Lung (tissue), 12 donors: ENCODE data around the gene ANKRD23. TPM values are rescaled to one million over a fixed set of nuclear protein-coding genes. Genes with fewer than 3 reads are reported as not detected.

ENCODE experiments used
- ATAC-seq: fragments of 200-7000 bp; cut with Tn5 transposase; one replicate; pipeline ENCODE4 v1.9.1; 2020; ENCODE audit warnings: moderate number of reproducible peaks; ENCODE audit not compliant: insufficient read depth, low FRiP score
- DNase-seq, 3 donors: peaks; one replicate each; pipeline ENCODE4 v3.0.0-alpha.2; 2013 to 2017
- H3K27ac ChIP-seq, 2 donors: one replicate each; pipeline ENCODE4 v1.5.1; 2013; ENCODE audit warnings: mild to moderate bottlenecking in 2 of 2, moderate library complexity in 2 of 2, control low read depth in 1 of 2, inconsistent platforms in 1 of 2, low read depth in 1 of 2, low read length in 1 of 2
- H3K27me3 ChIP-seq, 3 donors: one replicate each; pipeline ENCODE4 v1.5.1; 2013; ENCODE audit warnings: low read length in 2 of 3; ENCODE audit not compliant: control insufficient read depth in 3 of 3, insufficient read depth in 3 of 3
- H3K36me3 ChIP-seq, 4 donors: one replicate each; pipeline ENCODE4 v1.5.1; 2013; ENCODE audit warnings: low read length in 4 of 4, mild to moderate bottlenecking in 1 of 4, moderate library complexity in 1 of 4; ENCODE audit not compliant: control insufficient read depth in 4 of 4, insufficient read depth in 4 of 4
- H3K4me1 ChIP-seq, 5 donors: one replicate each; pipeline ENCODE4 v1.5.1; 2013; ENCODE audit warnings: low read length in 5 of 5, mild to moderate bottlenecking in 2 of 5, moderate library complexity in 1 of 5; ENCODE audit not compliant: control insufficient read depth in 5 of 5, insufficient read depth in 5 of 5
- H3K4me3 ChIP-seq: one replicate; pipeline ENCODE4 v1.5.1; 2013; ENCODE audit warnings: mild to moderate bottlenecking, control low read depth, moderate library complexity
- H3K9ac ChIP-seq, 2 donors: one replicate each; pipeline ENCODE4 v1.5.1; 2013; ENCODE audit warnings: low read length in 2 of 2, control low read depth in 1 of 2; ENCODE audit not compliant: insufficient read depth in 1 of 2
- H3K9me3 ChIP-seq, 4 donors: one replicate each; pipeline ENCODE4 v1.5.1; 2013; ENCODE audit warnings: low read length in 3 of 4, mild to moderate bottlenecking in 1 of 4, moderate library complexity in 1 of 4; ENCODE audit not compliant: control insufficient read depth in 4 of 4, insufficient read depth in 3 of 4
- CTCF ChIP-seq: IDR thresholded peaks from 2 replicates; pipeline ENCODE4 v1.5.1; 2012; ENCODE audit warnings: mild to moderate bottlenecking; ENCODE audit errors: control extremely low read depth, extremely low read depth
- WGBS, 2 donors: extraction: QIAGEN DNeasy Blood & Tissue Kit; methylation state at CpG; one replicate each; pipeline ENCODE4 v1.1.7; 2013; 5-methylcytosine and 5-hydroxymethylcytosine counted together
- polyA plus RNA-seq, 2 donors: library from polyadenylated mRNA; stranded (reverse); fragments of 200-250 nt; gene quantifications; one replicate each; pipeline ENCODE4 v1.2.1, GENCODE V29; 2013
- total RNA-seq, 2 donors: library from RNA; depleted of rRNA in 1 of 2; stranded (reverse); fragments of >200 nt in 1 of 2; gene quantifications; one replicate each; pipeline ENCODE4 v1.2.1, GENCODE V29; 2014 to 2021
- donor health status: control.
- donor health status: control.
- donor health status: Bipolar disorder and iron deficiency.
- donor health status: healthy.
- donor health status: DM: yes; HTN: yes; CAD: no.

The ANKRD23 gene
- total and polyA plus RNA-seq, 4 donors, result 1.5 to 6.9 (median 4.4) TPM

- Histone ChIP-seq H3K27me3 (no peaks in the 10 kb centered on the region), H3K9ac (no peak overlapping the region), H3K9me3 (no peaks in the 10 kb centered on the region), H3K4me1 (no peaks in the 10 kb centered on the region), H3K27ac (no peak overlapping the region), H3K4me3 (no peak overlapping the region), H3K36me3 (peaks cover 8 to 25% (median 13%) of the 10 kb centered on the region in 4 donors)
- ATAC-seq, result no peak
- no peak for TF ChIP-seq CTCF
- WGBS, 2 donors, result 89 to 96% methylated on average over 9 of the region's 9 CpGs
- DNase-seq, result no peak
Observed at GRCh38 chr2:96848264-96848663, 4.4 kb upstream of the ANKRD23 start.

DNA sequence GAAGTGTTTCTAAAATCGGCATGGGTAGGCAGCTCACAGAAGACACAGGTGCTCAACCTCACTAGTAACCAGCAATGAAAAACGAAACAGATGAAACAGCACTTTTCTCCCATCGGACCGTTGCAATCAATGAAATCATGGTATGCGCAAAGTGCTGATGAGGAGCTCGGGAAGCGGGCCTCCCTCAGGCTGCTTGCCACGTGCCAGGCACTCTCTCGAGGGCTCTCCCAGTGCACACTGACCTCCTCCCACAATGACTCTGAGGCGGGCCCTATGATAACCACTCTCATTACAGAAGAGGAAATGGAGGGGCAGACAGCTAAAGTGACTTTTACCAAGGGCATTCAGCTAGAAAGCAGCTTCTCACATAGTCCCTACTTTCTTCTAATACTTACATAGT is 3.8 kb upstream of the ANKRD23 start:
- ATAC-seq (no peak), DNase-seq (no peak)
- no peak for TF ChIP-seq CTCF
- Histone ChIP-seq H3K9me3 (no peaks in the 10 kb centered on the region), H3K9ac (no peak overlapping the region), H3K36me3 (peaks cover 5 to 19% (median 12%) of the 10 kb centered on the region in 4 donors), H3K27me3 (no peaks in the 10 kb centered on the region), H3K27ac (no peak overlapping the region), H3K4me1 (no peaks in the 10 kb centered on the region), H3K4me3 (no peak overlapping the region)
- 85 to 89% methylated on average over 10 of the region's 10 CpGs for WGBS, 2 donors

- Histone ChIP-seq H3K9ac (no peak overlapping the region), H3K27me3 (no peaks in the 10 kb centered on the region), H3K9me3 (no peaks in the 10 kb centered on the region), H3K27ac (no peak overlapping the region), H3K4me3 (no peak overlapping the region), H3K36me3 (peaks cover 5 to 18% (median 12%) of the 10 kb centered on the region in 4 donors), H3K4me1 (no peaks in the 10 kb centered on the region)
- ATAC-seq (no peak), DNase-seq (no peak)
- 93% methylated on average over 5 of the region's 5 CpGs for WGBS, 2 donors
- no peak for TF ChIP-seq CTCF
Observed at GRCh38 chr2:96846825-96847224, 3.0 kb upstream of the ANKRD23 start.

GRCh38 chr2:96844405-96844808 is 586 bp upstream of the ANKRD23 start:
- peaks cover 0 to 5% (median 0%) of the 10 kb centered on the region in 5 donors for H3K4me1 ChIP-seq
- H3K36me3 ChIP-seq, result peaks cover 0 to 10% (median 5%) of the 10 kb centered on the region in 4 donors
- no peaks in the 10 kb centered on the region for H3K9me3 ChIP-seq
- 90 to 95% methylated on average over 15 to 17 of the region's 17 CpGs for WGBS, 2 donors
- no peak for TF ChIP-seq CTCF
- ATAC-seq, result no peak
- H3K27me3 ChIP-seq, result no peaks in the 10 kb centered on the region
- H3K27ac ChIP-seq, result no peak overlapping the region
- no peak for DNase-seq
- H3K4me3 ChIP-seq, result no peak overlapping the region
- no peak overlapping the region for H3K9ac ChIP-seq
